ENCODE data around the gene CDH23. TPM values are rescaled to one million over a fixed set of nuclear protein-coding genes. Genes with fewer than 3 reads are reported as not detected.

Gene CDH23
- total RNA-seq, 1 donor from 2014 or later: 9.4 TPM

- H3K4me3 Mint-ChIP-seq: no peak overlapping the region
- H3K27ac Mint-ChIP-seq: no peak overlapping the region
- DNase-seq (ENCODE audit: extremely low spot score, unreplicated experiment): no peak
- peaks cover 19% of the 10 kb centered on the region for H3K27me3 Mint-ChIP-seq
- TF ChIP-seq, protein P1, sequence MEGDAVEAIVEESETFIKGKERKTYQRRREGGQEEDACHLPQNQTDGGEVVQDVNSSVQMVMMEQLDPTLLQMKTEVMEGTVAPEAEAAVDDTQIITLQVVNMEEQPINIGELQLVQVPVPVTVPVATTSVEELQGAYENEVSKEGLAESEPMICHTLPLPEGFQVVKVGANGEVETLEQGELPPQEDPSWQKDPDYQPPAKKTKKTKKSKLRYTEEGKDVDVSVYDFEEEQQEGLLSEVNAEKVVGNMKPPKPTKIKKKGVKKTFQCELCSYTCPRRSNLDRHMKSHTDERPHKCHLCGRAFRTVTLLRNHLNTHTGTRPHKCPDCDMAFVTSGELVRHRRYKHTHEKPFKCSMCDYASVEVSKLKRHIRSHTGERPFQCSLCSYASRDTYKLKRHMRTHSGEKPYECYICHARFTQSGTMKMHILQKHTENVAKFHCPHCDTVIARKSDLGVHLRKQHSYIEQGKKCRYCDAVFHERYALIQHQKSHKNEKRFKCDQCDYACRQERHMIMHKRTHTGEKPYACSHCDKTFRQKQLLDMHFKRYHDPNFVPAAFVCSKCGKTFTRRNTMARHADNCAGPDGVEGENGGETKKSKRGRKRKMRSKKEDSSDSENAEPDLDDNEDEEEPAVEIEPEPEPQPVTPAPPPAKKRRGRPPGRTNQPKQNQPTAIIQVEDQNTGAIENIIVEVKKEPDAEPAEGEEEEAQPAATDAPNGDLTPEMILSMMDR (conservative IDR thresholded peaks at IDR 0.05): no peak
- peaks cover 4% of the 10 kb centered on the region for H3K4me1 Mint-ChIP-seq (ENCODE audit: unreplicated experiment)
- peaks cover 4% of the 10 kb centered on the region for H3K9me3 Mint-ChIP-seq
- no peaks in the 10 kb centered on the region for H3K36me3 Mint-ChIP-seq
These were observed 381.5 kb downstream of the CDH23 start for GRCh38 chr10:71778071-71778825.

- H3K4me1 Mint-ChIP-seq (ENCODE audit: unreplicated experiment): no peaks in the 10 kb centered on the region
- no peak overlapping the region for H3K27ac Mint-ChIP-seq
- TF ChIP-seq, protein P1 (conservative IDR thresholded peaks at IDR 0.05): no peak
- DNase-seq (ENCODE audit: extremely low spot score, unreplicated experiment): no peak
- no peaks in the 10 kb centered on the region for H3K36me3 Mint-ChIP-seq
- H3K27me3 Mint-ChIP-seq: peaks cover 12% of the 10 kb centered on the region
- H3K4me3 Mint-ChIP-seq: no peak overlapping the region
- peaks cover 4% of the 10 kb centered on the region for H3K9me3 Mint-ChIP-seq
These were observed 382.9 kb downstream of the CDH23 start for GRCh38 chr10:71779641-71780040.

DNA sequence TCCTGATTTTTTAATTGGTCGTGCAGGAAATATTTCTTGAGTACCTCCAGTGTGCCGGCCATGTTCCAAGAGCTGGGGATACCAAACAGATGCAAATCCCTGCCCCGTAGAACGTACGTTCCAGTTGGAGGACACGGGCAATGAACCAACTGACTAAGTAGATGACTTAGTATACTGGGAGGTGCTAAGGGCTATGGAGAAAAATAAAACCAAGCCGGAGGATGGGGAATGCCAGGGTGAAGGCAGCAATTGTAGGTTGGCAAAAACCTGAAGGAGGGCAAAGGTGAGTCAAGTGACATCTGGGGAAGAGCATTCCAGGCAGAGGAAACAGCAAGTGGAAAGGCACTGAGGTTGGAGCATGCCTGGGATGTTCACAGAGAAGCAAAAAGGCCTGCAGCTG is 383.4 kb downstream of the CDH23 start:
- DNase-seq (ENCODE audit: extremely low spot score, unreplicated experiment): no peak
- no peaks in the 10 kb centered on the region for H3K36me3 Mint-ChIP-seq
- H3K27me3 Mint-ChIP-seq: peaks cover 12% of the 10 kb centered on the region
- no peaks in the 10 kb centered on the region for H3K4me1 Mint-ChIP-seq (ENCODE audit: unreplicated experiment)
- TF ChIP-seq, protein P1 (conservative IDR thresholded peaks at IDR 0.05): no peak
- peaks cover 4% of the 10 kb centered on the region for H3K9me3 Mint-ChIP-seq
- H3K27ac Mint-ChIP-seq: no peak overlapping the region
- no peak overlapping the region for H3K4me3 Mint-ChIP-seq

DNA sequence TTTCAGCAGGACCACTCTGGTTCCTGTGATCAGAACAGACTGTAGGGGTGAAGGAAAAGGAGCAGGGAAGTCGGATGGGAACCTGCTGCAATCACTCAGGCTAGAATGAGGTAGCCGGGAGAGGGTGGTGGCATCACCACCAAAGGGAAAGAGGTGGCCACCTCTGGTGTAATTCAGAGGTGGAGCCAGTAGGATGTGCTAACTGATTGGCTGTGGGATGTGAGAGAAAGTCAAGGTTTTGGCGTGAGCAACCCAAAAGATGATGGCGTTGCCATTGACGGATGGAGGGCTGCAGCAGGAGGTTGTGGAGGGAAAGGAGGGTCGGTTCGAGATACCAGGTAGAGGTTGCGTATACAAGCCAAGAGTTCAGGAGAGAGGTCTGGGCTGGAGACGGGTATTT is 384.0 kb downstream of the CDH23 start:
- no peaks in the 10 kb centered on the region for H3K4me1 Mint-ChIP-seq (ENCODE audit: unreplicated experiment)

DNA sequence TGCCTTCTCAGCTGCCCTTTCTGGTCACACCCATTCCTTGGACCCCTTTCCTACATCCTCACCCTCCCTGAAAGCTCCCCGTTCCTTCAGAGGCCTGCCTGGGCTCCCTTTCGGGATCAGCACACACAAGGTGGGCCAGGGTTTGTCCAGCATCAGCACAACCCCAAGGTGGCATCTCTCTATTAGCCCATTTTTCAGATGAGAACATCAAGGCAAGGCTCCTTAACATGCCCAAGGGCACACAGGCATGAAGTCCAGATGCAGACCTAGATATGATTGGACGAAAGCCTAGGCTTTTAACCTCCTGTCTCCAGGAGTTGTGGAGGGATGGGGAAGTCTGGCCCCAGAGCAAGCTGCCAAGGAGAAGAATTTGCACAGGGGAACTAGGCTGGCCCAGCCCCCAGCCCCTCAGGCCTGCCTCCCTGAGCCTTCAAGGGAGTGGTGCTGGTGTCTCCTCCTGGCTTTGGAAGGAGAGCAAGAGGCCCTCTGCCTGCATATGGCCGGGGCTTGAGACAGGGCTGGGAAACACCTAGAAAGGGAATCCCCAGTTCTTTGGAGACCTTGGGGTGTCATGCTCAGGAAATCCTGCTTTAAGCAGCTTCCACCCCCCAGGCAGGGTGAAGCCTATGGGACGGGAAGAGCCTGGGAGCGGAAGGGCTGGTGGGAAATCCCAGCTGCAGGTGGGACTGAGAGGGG is 385.6 kb downstream of the CDH23 start:
- H3K27me3 Mint-ChIP-seq: peaks cover 12% of the 10 kb centered on the region
- H3K4me1 Mint-ChIP-seq (ENCODE audit: unreplicated experiment): no peaks in the 10 kb centered on the region
- no peak for DNase-seq (ENCODE audit: extremely low spot score, unreplicated experiment)
- TF ChIP-seq, protein P1 (conservative IDR thresholded peaks at IDR 0.05): no peak
- no peak overlapping the region for H3K27ac Mint-ChIP-seq
- H3K36me3 Mint-ChIP-seq: no peaks in the 10 kb centered on the region
- no peak overlapping the region for H3K4me3 Mint-ChIP-seq
- H3K9me3 Mint-ChIP-seq: peaks cover 3% of the 10 kb centered on the region

More for the DNA sequence above, 384.0 kb downstream of the CDH23 start:
- DNase-seq (ENCODE audit: extremely low spot score, unreplicated experiment): no peak
- TF ChIP-seq, protein P1 (conservative IDR thresholded peaks at IDR 0.05): no peak
- peaks cover 12% of the 10 kb centered on the region for H3K27me3 Mint-ChIP-seq
- H3K27ac Mint-ChIP-seq: no peak overlapping the region
- no peaks in the 10 kb centered on the region for H3K36me3 Mint-ChIP-seq
- no peak overlapping the region for H3K4me3 Mint-ChIP-seq
- peaks cover 4% of the 10 kb centered on the region for H3K9me3 Mint-ChIP-seq
